GM12875 (cell line): ENCODE results near the gene C1QTNF5.

Experiments used
- H3K4me3 ChIP-seq: one replicate; pipeline ENCODE4 v1.5.1; 2011; ENCODE audit warnings: low read depth, low read length, control low read depth
- CTCF ChIP-seq: IDR thresholded peaks from 2 replicates; pipeline ENCODE4 v1.5.1; 2011; ENCODE audit warnings: low read depth, mild to moderate bottlenecking, control low read depth, inconsistent platforms, low read length, moderate library complexity, borderline replicate concordance; ENCODE audit not compliant: insufficient read depth

The C1QTNF5 gene

GRCh38 chr11:119359365-119360214 is 18.9 kb upstream of the C1QTNF5 start:
- TF ChIP-seq CTCF: no peak
- H3K4me3 ChIP-seq: no peak overlapping the region

DNA sequence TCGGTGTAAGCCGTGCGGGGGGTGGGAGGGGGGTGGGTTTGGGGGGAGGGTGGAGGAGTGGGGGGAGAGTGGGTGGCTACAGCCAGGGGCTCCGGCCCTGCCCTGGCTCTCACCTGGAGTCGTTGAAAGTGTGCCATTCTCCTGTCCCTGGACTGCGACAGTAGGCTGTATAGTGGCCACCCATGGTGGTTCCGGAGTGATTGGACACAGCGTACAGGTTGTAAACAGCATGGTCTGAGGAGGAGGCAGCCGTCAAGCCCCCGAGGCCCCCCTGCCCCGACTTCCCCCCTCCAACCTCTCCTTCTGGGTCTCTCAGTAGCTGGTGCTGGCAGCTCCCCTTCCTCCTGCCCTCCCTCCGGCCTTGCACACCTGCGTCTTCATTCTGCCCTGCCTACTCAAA is 16.4 kb upstream of the C1QTNF5 start:
- no peak overlapping the region for H3K4me3 ChIP-seq
- TF ChIP-seq CTCF: no peak

DNA sequence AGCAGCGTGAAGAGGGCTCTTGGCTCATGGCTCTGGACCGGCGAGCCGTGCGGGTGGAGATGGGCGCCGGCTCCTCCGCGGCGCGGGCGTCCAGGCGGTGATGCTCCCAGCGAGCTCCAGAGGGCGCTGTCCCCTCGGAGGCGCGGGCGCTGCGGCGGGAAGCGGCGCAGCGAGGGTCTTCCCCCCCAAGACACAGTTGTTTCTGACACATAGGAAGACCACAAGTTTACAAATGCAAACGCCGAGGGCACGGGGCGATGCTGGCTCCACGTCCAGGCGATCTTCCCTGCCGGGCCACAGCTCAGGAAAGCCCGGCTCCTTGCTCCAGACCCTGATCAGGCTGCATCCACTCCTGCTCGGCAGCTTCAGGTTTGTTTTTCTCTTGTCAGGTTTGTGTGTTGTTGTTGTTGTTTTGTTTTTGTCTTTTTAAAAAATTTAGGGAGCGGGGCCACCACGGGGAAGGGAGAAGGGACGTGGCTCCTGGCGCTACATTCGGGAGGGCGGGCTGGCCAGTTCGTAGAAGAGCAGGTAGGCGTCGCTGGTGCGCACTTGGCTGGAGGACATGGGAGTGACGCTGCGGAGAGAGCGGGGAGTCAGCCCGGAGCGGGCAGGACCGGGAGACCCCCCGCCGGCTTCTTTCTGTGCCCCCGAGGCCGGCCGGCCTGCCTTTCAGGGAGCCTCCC is 15.8 kb upstream of the C1QTNF5 start:
- H3K4me3 ChIP-seq: peak overlapping the region; percentile 46
- peak; percentile 96 for TF ChIP-seq CTCF

GRCh38 chr11:119355091-119355843 is 14.6 kb upstream of the C1QTNF5 start:
- no peak for TF ChIP-seq CTCF
- H3K4me3 ChIP-seq: no peak overlapping the region

- TF ChIP-seq CTCF: no peak
Observed at GRCh38 chr11:119352857-119353260, 12.2 kb upstream of the C1QTNF5 start.

GRCh38 chr11:119351232-119351631 is 10.5 kb upstream of the C1QTNF5 start:
- no peak for TF ChIP-seq CTCF
- H3K4me3 ChIP-seq: no peak overlapping the region

More at GRCh38 chr11:119352857-119353260, 12.2 kb upstream of the C1QTNF5 start:
- no peak overlapping the region for H3K4me3 ChIP-seq
